CD14-positive monocyte (primary cell): ENCODE results near the gene IFRD2. TPM values are rescaled to one million over a fixed set of nuclear protein-coding genes. Genes with fewer than 3 reads are reported as not detected.

ENCODE experiments used
- DNase-seq, 3 donors: peaks; one replicate each; pipeline ENCODE4 v3.0.0-alpha.2; 2011 to 2022
- H2AFZ ChIP-seq: 2 replicates; pipeline ENCODE4 v1.6.0; 2012; ENCODE audit warnings: mild to moderate bottlenecking, low read depth, low read length, inconsistent platforms; ENCODE audit not compliant: insufficient read depth, poor library complexity, severe bottlenecking
- H3K27ac ChIP-seq, 2 donors: 1 replicate in 1 of 2; 2 replicates in 1 of 2; pipeline ENCODE4 v1.5.1; 2012 to 2013; ENCODE audit warnings: low read length in 2 of 2, control low read depth in 1 of 2, inconsistent platforms in 1 of 2, low read depth in 1 of 2, mild to moderate bottlenecking in 1 of 2
- H3K27me3 ChIP-seq, 2 donors: one replicate each; pipeline versions ENCODE4 v1.6.0 to v1.6.1; 2011 to 2013; ENCODE audit warnings: low read length in 2 of 2; ENCODE audit not compliant: control insufficient read depth in 2 of 2, insufficient read depth in 2 of 2
- H3K36me3 ChIP-seq, 2 donors: replicated peaks in 1 of 2; 1 replicate in 1 of 2; 2 replicates in 1 of 2; pipeline versions ENCODE4 v1.5.1 to v1.6.1; 2012 to 2013; ENCODE audit warnings: low read length in 2 of 2, control low read depth in 1 of 2, inconsistent platforms in 1 of 2, mild to moderate bottlenecking in 1 of 2; ENCODE audit not compliant: insufficient read depth in 2 of 2, control insufficient read depth in 1 of 2
- H3K4me1 ChIP-seq, 2 donors: 1 replicate in 1 of 2; 2 replicates in 1 of 2; pipeline versions ENCODE4 v1.5.1 to v1.6.1; 2012 to 2013; ENCODE audit warnings: low read length in 2 of 2, control low read depth in 1 of 2, inconsistent platforms in 1 of 2, mild to moderate bottlenecking in 1 of 2, moderate library complexity in 1 of 2; ENCODE audit not compliant: insufficient read depth in 2 of 2, control insufficient read depth in 1 of 2
- H3K4me2 ChIP-seq: replicated peaks from 2 replicates; pipeline ENCODE3; 2012; ENCODE audit warnings: low read length, moderate library complexity, mild to moderate bottlenecking; ENCODE audit not compliant: poor library complexity, severe bottlenecking; ENCODE audit errors: extremely low read depth
- H3K4me3 ChIP-seq, 3 experiments: fragments of 200-600 bp in 1 of 3; sonication (generic) in 1 of 3; replicated peaks in 1 of 3; 1 replicate in 2 of 3; 2 replicates in 1 of 3; pipeline ENCODE4 v1.5.1; 2011 to 2013; ENCODE audit warnings: low read length in 3 of 3, mild to moderate bottlenecking in 3 of 3, control low read depth in 2 of 3, low read depth in 2 of 3, inconsistent platforms in 1 of 3, moderate library complexity in 1 of 3
- H3K79me2 ChIP-seq: 2 replicates; pipeline ENCODE4 v1.6.0; 2012; ENCODE audit warnings: mild to moderate bottlenecking, control low read depth, inconsistent platforms, low read length, moderate library complexity; ENCODE audit not compliant: insufficient read depth
- H3K9ac ChIP-seq: 2 replicates; pipeline ENCODE4 v1.6.0; 2017; ENCODE audit warnings: low read length, mild to moderate bottlenecking; ENCODE audit not compliant: insufficient read depth, poor library complexity, severe bottlenecking
- H3K9me3 ChIP-seq, 2 donors: replicated peaks in 1 of 2; 1 replicate in 1 of 2; 2 replicates in 1 of 2; pipeline versions ENCODE4 v1.5.1 to v1.6.1; 2012 to 2013; ENCODE audit warnings: low read length in 2 of 2, control low read depth in 1 of 2; ENCODE audit not compliant: control insufficient read depth in 1 of 2, insufficient read depth in 1 of 2
- H4K20me1 ChIP-seq: 2 replicates; pipeline ENCODE4 v1.6.0; 2012; ENCODE audit warnings: mild to moderate bottlenecking, low read length, control low read depth, moderate library complexity; ENCODE audit not compliant: insufficient read depth
- H3K27ac Mint-ChIP-seq, 7 donors: one replicate each; pipeline ENCODE4 v1.8.0; 2020; ENCODE audit warnings: mild to moderate bottlenecking in 7 of 7, mixed read lengths in 7 of 7, moderate library complexity in 6 of 7, inconsistent platforms in 2 of 7
- H3K27me3 Mint-ChIP-seq, 3 donors: one replicate each; pipeline ENCODE4 v1.8.0; 2021 to 2022; ENCODE audit warnings: low read depth in 3 of 3, mild to moderate bottlenecking in 3 of 3, mixed read lengths in 3 of 3, moderate library complexity in 3 of 3, inconsistent platforms in 1 of 3
- H3K36me3 Mint-ChIP-seq, 2 donors: one replicate each; pipeline ENCODE4 v1.8.0; 2020; ENCODE audit warnings: mixed read lengths in 2 of 2, inconsistent platforms in 1 of 2, mild to moderate bottlenecking in 1 of 2
- H3K4me1 Mint-ChIP-seq: one replicate; pipeline ENCODE4 v1.8.0; 2020; ENCODE audit warnings: mild to moderate bottlenecking, mixed read lengths
- H3K4me3 Mint-ChIP-seq, 2 donors: one replicate each; pipeline ENCODE4 v1.8.0; 2020; ENCODE audit warnings: mild to moderate bottlenecking in 2 of 2, mixed read lengths in 2 of 2, moderate library complexity in 1 of 2
- H3K9me3 Mint-ChIP-seq, 7 donors: one replicate each; pipeline ENCODE4 v1.8.0; 2020 to 2022; ENCODE audit warnings: mixed read lengths in 7 of 7, mild to moderate bottlenecking in 6 of 7, moderate library complexity in 6 of 7, inconsistent platforms in 2 of 7
- WGBS: methylation state at CpG from one replicate; pipeline ENCODE4 v1.1.5; 2013; ENCODE audit warnings: missing lambda C conversion rate; ENCODE audit not compliant: insufficient coverage; 5-methylcytosine and 5-hydroxymethylcytosine counted together
- intact Hi-C, 2 donors: fragments of 100-400 bp; cut with micrococcal nuclease; formaldehyde crosslinking; loops; one replicate each; pipeline versions ENCODE4 v1.15.0 to v1.15.1; 2023
- polyA plus RNA-seq, 3 donors: library from polyadenylated mRNA; depleted of rRNA in 1 of 3; unstranded in 2 of 3; stranded (reverse) in 1 of 3; fragments of 300-500 nt in 2 of 3; fragments of >200 nt in 1 of 3; fragmentation: Illumina TruSeq in 2 of 3; gene quantifications; 1 replicate in 2 of 3; 2 replicates in 1 of 3; pipeline ENCODE4 v1.2.3, GENCODE V29; 2012 to 2021
- TF ChIP-seq, protein P1 (sequence below): fragments of 200-600 bp; IDR thresholded peaks from one replicate; pipeline ENCODE4 v1.8.0; 2022; ENCODE audit warnings: antibody characterized with exemption, mild to moderate bottlenecking

IFRD2 gene
- polyA plus RNA-seq, 3 donors: 17.1 to 35.1 (median 23.3) TPM

DNA sequence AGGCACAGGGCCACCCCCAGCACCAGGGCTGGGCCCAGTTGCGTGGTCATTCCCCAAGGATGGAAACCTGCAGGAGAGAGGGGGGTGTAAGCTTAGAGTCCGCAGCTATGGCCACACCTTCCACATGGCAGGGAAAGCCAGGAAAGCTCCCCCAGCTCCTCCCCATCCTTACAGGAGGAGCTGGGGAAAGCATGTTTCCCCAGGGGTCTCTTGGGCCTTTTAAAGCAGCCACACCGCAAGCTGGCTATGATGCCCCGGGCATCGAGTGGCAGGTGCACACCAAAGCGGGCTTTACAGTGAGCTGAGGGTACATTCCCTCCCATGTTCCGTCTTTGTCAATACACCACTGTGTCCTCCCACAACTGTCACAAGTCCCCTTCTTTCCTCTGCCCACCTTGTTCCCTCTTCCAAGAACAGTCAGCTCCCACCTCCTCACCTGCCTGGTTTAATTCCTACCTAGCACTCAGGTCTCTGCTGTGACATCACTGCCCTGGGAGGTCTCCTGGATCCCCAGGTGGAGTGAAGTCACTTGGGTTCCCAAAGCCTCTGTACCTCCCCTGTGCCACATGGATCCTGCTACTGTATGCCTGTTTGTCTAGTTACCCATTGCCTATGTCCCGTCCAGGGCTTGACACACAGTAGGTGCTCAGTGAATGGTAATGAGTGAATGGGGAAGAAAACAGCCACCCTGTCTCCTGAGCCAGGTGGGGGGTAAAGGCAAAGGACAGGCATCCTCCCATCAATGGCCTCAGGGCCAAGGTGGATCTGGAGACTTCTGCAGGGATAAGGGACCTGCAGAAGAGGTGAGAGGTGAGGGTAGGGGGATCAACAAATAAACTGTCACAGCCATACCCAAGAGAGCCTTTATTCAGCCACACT lies 3.6 kb upstream of the IFRD2 start:
- Histone ChIP-seq H3K9me3 (no peaks in the 10 kb centered on the region), H3K27me3 (no peaks in the 10 kb centered on the region), H2AFZ (no peak overlapping the region), H3K9ac (no peak overlapping the region), H4K20me1 (no peaks in the 10 kb centered on the region), H3K4me2 (no peak overlapping the region), H3K79me2 (peaks cover 37% of the 10 kb centered on the region), H3K27ac (no peak overlapping the region), H3K36me3 (no peaks in the 10 kb centered on the region), H3K4me1 (peaks cover 44 to 54% of the 10 kb centered on the region in 2 donors), H3K4me3 (no peak overlapping the region)
- TF ChIP-seq, protein P1, sequence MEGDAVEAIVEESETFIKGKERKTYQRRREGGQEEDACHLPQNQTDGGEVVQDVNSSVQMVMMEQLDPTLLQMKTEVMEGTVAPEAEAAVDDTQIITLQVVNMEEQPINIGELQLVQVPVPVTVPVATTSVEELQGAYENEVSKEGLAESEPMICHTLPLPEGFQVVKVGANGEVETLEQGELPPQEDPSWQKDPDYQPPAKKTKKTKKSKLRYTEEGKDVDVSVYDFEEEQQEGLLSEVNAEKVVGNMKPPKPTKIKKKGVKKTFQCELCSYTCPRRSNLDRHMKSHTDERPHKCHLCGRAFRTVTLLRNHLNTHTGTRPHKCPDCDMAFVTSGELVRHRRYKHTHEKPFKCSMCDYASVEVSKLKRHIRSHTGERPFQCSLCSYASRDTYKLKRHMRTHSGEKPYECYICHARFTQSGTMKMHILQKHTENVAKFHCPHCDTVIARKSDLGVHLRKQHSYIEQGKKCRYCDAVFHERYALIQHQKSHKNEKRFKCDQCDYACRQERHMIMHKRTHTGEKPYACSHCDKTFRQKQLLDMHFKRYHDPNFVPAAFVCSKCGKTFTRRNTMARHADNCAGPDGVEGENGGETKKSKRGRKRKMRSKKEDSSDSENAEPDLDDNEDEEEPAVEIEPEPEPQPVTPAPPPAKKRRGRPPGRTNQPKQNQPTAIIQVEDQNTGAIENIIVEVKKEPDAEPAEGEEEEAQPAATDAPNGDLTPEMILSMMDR: no peak
- WGBS: 97% methylated on average over 7 of the region's 8 CpGs
- Mint-ChIP-seq H3K36me3 (peaks cover 3 to 9% of the 10 kb centered on the region in 2 donors), H3K27me3 (no peaks in the 10 kb centered on the region), H3K9me3 (no peaks in the 10 kb centered on the region), H3K27ac (peak overlapping the region in 2 of 7 donors; percentile 28 to 83), H3K4me1 (peaks cover 42% of the 10 kb centered on the region), H3K4me3 (no peak overlapping the region)
- intact Hi-C loops: loop anchor here (5.0 kb wide), 1 partner anchor 42 kb away; no protein-coding TSS in a partner anchor
- peak in 1 of 3 donors; percentile 3 for DNase-seq

DNA sequence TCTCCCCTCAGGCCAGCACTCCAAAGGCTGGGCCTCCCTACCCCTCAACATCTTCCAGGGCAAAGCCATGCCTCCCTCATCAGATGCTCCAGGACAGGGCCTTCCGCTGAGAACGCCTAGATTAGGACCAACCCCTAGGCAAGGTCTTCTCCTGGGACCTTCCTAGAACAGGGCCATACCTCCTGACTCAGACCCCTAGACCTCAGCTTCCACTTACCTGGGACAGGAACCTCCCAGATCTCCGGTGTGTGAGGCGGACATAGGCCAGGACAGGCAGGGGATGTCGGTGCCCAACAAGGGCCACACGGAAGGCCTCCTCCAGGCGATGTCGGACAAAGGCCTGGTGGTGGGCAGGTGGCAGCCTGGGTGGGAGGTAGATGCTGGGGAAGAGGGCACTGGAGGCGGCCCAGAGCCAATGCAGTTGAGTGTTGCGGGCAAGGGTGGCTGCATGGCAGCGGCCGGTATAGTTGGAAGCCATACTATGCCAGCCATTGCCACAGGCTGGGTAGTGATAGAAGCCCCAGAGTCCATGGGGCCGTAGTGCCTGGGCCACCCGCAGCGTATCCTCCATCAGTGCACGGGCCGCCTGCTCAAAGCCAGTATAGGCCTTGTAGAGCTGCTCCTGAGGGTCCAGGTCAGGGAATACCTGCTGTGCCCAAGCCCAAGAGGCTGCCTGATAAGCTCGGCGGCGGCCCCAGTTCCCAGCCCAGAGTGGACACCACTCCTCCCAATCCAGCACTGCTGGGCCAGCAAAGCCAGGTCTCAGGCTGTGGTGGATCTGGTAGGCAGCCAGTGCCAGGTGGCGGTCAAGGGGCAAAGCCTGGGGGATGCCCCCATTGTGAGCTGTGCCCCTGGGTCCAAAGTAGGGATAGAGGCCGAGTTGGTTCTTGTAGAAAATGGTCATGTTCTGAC lies 2.5 kb upstream of the IFRD2 start:
- no peak overlapping the region for H2AFZ ChIP-seq
- H3K9ac ChIP-seq: no peak overlapping the region
- 97% methylated on average over 22 of the region's 22 CpGs for WGBS
- H3K27me3 ChIP-seq: no peaks in the 10 kb centered on the region
- Mint-ChIP-seq H3K36me3 (peaks cover 3 to 17% of the 10 kb centered on the region in 2 donors), H3K4me3 (no peak overlapping the region), H3K4me1 (peaks cover 33% of the 10 kb centered on the region), H3K9me3 (no peaks in the 10 kb centered on the region), H3K27me3 (no peaks in the 10 kb centered on the region), H3K27ac (peak overlapping the region in 1 of 7 donors; percentile 32)
- TF ChIP-seq, protein P1: no peak
- H3K27ac ChIP-seq: no peak overlapping the region
- peak in 1 of 3 donors; percentile 5 for DNase-seq
- intact Hi-C loops: loop anchor here (5.0 kb wide), 1 partner anchor 43 kb away; no protein-coding TSS in a partner anchor
- no peaks in the 10 kb centered on the region for H3K9me3 ChIP-seq
- no peaks in the 10 kb centered on the region for H4K20me1 ChIP-seq
- H3K4me3 ChIP-seq: no peak overlapping the region
- peaks cover 41% of the 10 kb centered on the region for H3K79me2 ChIP-seq
- H3K4me2 ChIP-seq: no peak overlapping the region
- H3K36me3 ChIP-seq: peaks cover 5 to 8% of the 10 kb centered on the region in 2 donors
- peaks cover 33 to 43% of the 10 kb centered on the region in 2 donors for H3K4me1 ChIP-seq
